ENCODE results near the gene ZNF684. TPM values are rescaled to one million over a fixed set of nuclear protein-coding genes. Genes with fewer than 3 reads are reported as not detected.

ZNF684 gene
- polyA plus RNA-seq, 2 of the 4 experiments (the other 2 are of a cell fraction) = 3.0 to 4.0 TPM

DNA sequence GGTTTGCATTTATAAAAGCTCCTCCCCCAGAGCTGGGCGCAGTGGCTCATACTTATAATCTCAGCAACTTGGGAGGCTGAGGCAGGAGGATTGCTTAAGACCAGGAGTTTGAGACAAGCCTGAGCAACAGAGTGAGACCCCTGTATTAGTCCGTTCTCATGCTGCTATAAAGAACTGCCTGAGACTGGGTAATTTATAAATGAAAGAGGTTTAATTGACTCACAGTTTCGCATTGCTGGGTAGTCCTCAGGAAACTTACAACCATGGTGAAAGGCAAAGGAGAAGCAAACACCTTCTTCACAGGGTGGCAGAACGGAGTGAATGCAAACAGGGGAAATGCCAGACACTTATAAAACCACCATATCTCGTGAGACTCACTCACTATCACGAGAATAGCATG lies 52.5 kb downstream of the ZNF684 start:
- POLR2A ChIA-PET = no interaction called here
- Histone ChIP-seq H3K9me3 (no peaks in the 10 kb centered on the region), H3K4me1 (no peaks in the 10 kb centered on the region), H3K4me3 (no peak overlapping the region), H3K27ac (no peak overlapping the region), H3K4me2 (no peak overlapping the region)
- 29% methylated on average over 6 of the region's 6 CpGs for WGBS (ENCODE audit: missing lambda C conversion rate)
- ATAC-seq = no peak
- TF ChIP-seq MYC (IDR thresholded peaks at IDR 0.05; ENCODE audit: borderline replicate concordance, low read length) = no peak
- TF ChIP-seq HEYL (CRISPR knock-in tag; IDR thresholded peaks at IDR 0.05) = no peak
- DNase-seq (ENCODE audit: low read depth in 1 of 2, low spot score in 1 of 2) = no peak
- FAIRE-seq = no peak
- CTCF ChIA-PET = no interaction called here

GRCh38 chr1:40588586-40588985 lies 57.1 kb downstream of the ZNF684 start:
- POLR2A ChIA-PET = no interaction called here
- FAIRE-seq (no peak), ATAC-seq (no peak), DNase-seq (ENCODE audit: low read depth in 1 of 2, low spot score in 1 of 2) (no peak)
- 22% methylated on average over 2 of the region's 2 CpGs for WGBS (ENCODE audit: missing lambda C conversion rate)
- H3K4me1 ChIP-seq = no peaks in the 10 kb centered on the region
- no peak overlapping the region for H3K4me3 ChIP-seq
- no peak for TF ChIP-seq FOSB (CRISPR knock-in tag; IDR thresholded peaks at IDR 0.05)
- no peak for TF ChIP-seq NFE2L2 (conservative IDR thresholded peaks at IDR 0.05; ENCODE audit: low read length)
- no peak for TF ChIP-seq GATA3 (IDR thresholded peaks at IDR 0.05; ENCODE audit: borderline replicate concordance)
- TF ChIP-seq, protein P1, sequence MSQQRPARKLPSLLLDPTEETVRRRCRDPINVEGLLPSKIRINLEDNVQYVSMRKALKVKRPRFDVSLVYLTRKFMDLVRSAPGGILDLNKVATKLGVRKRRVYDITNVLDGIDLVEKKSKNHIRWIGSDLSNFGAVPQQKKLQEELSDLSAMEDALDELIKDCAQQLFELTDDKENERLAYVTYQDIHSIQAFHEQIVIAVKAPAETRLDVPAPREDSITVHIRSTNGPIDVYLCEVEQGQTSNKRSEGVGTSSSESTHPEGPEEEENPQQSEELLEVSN (IDR thresholded peaks at IDR 0.05; ENCODE audit: borderline replicate concordance, low read depth) = no peak
- CTCF ChIA-PET = interaction anchor here (0.8 kb wide), 1 partner anchor 80 kb away, joined by 3 read pairs; no protein-coding TSS in a partner anchor
- H3K9me3 ChIP-seq = no peaks in the 10 kb centered on the region
- no peak overlapping the region for H3K4me2 ChIP-seq
- no peak overlapping the region for H3K27ac ChIP-seq

GRCh38 chr1:40592107-40592803 lies 60.8 kb downstream of the ZNF684 start:
- Histone ChIP-seq H3K4me1 (no peaks in the 10 kb centered on the region), H3K4me2 (no peak overlapping the region), H3K27ac (no peak overlapping the region), H3K9me3 (no peaks in the 10 kb centered on the region), H3K4me3 (no peak overlapping the region)
- ChIA-PET POLR2A (no interaction called here), CTCF (interaction anchor here (0.9 to 1.7 kb wide), 3 partner anchors 18 to 359 kb away, joined by 3 to 5 read pairs (median 3); no protein-coding TSS in a partner anchor)
- peak in 1 of 2 experiments; percentile 50 for DNase-seq (ENCODE audit: low read depth in 1 of 2, low spot score in 1 of 2)
- ATAC-seq = peak; percentile 39 to 81; a peak in 3 of 6 replicates
- no peak for TF ChIP-seq POLR2AphosphoS2 (conservative IDR thresholded peaks at IDR 0.05; ENCODE audit: low read length)
- no peak for TF ChIP-seq ZNF302 (CRISPR knock-in tag; IDR thresholded peaks at IDR 0.05)
- peak; percentile 28 to 52; a peak in 2 of 5 replicates for TF ChIP-seq RAD21 (conservative IDR thresholded peaks at IDR 0.05 in 1 of 2, IDR thresholded peaks at IDR 0.05 in 1 of 2)
- TF ChIP-seq, protein P2, sequence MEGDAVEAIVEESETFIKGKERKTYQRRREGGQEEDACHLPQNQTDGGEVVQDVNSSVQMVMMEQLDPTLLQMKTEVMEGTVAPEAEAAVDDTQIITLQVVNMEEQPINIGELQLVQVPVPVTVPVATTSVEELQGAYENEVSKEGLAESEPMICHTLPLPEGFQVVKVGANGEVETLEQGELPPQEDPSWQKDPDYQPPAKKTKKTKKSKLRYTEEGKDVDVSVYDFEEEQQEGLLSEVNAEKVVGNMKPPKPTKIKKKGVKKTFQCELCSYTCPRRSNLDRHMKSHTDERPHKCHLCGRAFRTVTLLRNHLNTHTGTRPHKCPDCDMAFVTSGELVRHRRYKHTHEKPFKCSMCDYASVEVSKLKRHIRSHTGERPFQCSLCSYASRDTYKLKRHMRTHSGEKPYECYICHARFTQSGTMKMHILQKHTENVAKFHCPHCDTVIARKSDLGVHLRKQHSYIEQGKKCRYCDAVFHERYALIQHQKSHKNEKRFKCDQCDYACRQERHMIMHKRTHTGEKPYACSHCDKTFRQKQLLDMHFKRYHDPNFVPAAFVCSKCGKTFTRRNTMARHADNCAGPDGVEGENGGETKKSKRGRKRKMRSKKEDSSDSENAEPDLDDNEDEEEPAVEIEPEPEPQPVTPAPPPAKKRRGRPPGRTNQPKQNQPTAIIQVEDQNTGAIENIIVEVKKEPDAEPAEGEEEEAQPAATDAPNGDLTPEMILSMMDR (IDR thresholded peaks at IDR 0.05) = peak; percentile 36
- no peak for FAIRE-seq
- 30% methylated on average over 6 of the region's 6 CpGs for WGBS (ENCODE audit: missing lambda C conversion rate)

GRCh38 chr1:40593449-40594186 lies 62.2 kb downstream of the ZNF684 start:
- CTCF ChIA-PET = interaction anchor here (1.0 to 1.7 kb wide), 4 partner anchors 8 to 63 kb away, joined by 3 to 6 read pairs (median 4); no protein-coding TSS in a partner anchor
- POLR2A ChIA-PET = no interaction called here
- FAIRE-seq = no peak
- Histone ChIP-seq H3K27ac (no peak overlapping the region), H3K4me1 (no peaks in the 10 kb centered on the region), H3K9me3 (no peaks in the 10 kb centered on the region), H3K4me2 (no peak overlapping the region), H3K4me3 (no peak overlapping the region)
- TF ChIP-seq, protein P3, sequence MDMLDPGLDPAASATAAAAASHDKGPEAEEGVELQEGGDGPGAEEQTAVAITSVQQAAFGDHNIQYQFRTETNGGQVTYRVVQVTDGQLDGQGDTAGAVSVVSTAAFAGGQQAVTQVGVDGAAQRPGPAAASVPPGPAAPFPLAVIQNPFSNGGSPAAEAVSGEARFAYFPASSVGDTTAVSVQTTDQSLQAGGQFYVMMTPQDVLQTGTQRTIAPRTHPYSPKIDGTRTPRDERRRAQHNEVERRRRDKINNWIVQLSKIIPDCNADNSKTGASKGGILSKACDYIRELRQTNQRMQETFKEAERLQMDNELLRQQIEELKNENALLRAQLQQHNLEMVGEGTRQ (IDR thresholded peaks at IDR 0.05) = no peak
- TF ChIP-seq RCOR1 (IDR thresholded peaks at IDR 0.05; ENCODE audit: low read depth, low read length) = no peak
- TF ChIP-seq HEYL (CRISPR knock-in tag; IDR thresholded peaks at IDR 0.05) = no peak
- TF ChIP-seq, protein P4, sequence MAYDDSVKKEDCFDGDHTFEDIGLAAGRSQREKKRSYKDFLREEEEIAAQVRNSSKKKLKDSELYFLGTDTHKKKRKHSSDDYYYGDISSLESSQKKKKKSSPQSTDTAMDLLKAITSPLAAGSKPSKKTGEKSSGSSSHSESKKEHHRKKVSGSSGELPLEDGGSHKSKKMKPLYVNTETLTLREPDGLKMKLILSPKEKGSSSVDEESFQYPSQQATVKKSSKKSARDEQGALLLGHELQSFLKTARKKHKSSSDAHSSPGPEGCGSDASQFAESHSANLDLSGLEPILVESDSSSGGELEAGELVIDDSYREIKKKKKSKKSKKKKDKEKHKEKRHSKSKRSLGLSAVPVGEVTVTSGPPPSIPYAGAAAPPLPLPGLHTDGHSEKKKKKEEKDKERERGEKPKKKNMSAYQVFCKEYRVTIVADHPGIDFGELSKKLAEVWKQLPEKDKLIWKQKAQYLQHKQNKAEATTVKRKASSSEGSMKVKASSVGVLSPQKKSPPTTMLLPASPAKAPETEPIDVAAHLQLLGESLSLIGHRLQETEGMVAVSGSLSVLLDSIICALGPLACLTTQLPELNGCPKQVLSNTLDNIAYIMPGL (CRISPR knock-in tag; IDR thresholded peaks at IDR 0.05; ENCODE audit: borderline replicate concordance) = no peak
- no peak for TF ChIP-seq POLR2A (IDR thresholded peaks at IDR 0.05; ENCODE audit: low read length)
- TF ChIP-seq CHD2 (IDR thresholded peaks at IDR 0.05; ENCODE audit: low read length, partially characterized antibody) = no peak
- TF ChIP-seq RARB (CRISPR knock-in tag; IDR thresholded peaks at IDR 0.05) = no peak
- TF ChIP-seq NPAS2 (CRISPR knock-in tag; IDR thresholded peaks at IDR 0.05; ENCODE audit: borderline replicate concordance) = no peak
- TF ChIP-seq CBX8 (IDR thresholded peaks at IDR 0.05) = no peak
- no peak for TF ChIP-seq KDM5A (IDR thresholded peaks at IDR 0.05)
- TF ChIP-seq, protein P2 (IDR thresholded peaks at IDR 0.05) = no peak
- TF ChIP-seq RAD21 (conservative IDR thresholded peaks at IDR 0.05 in 1 of 2, IDR thresholded peaks at IDR 0.05 in 1 of 2) = no peak
- 60% methylated on average over 8 of the region's 8 CpGs for WGBS (ENCODE audit: missing lambda C conversion rate)
- no peak for DNase-seq (ENCODE audit: low read depth in 1 of 2, low spot score in 1 of 2)
- ATAC-seq = no peak
